ENCODE results near the gene CUTA.
"Not testable (repeated sequence)": the region's sequence is repeated elsewhere in the genome, so short reads cannot be mapped to it uniquely, and the experiment has no call there.

The CUTA gene

GRCh38 chr6:33399881-33400280 is 18.0 kb downstream of the CUTA start:
- DNase-seq: not testable (repeated sequence)

DNA sequence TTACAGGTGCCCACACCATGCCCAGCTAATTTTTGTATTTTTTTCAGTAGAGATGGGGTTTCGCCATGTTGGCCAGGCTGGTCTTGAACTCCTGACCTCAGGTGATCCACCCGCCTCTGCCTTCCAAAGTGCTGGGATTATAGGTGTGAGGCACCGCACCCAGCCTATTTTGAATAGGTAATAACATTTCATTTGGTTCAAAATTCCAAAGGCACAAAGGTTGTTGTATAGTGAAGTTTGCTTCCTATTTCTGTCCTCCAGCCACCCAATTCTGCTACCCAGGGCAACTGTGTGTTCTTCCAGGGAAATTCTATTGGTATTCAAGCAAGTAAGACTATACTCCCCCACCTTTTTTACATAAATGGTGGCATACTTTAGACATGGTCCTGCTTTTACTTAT is 19.3 kb downstream of the CUTA start:
- not testable (repeated sequence) for DNase-seq

DNA sequence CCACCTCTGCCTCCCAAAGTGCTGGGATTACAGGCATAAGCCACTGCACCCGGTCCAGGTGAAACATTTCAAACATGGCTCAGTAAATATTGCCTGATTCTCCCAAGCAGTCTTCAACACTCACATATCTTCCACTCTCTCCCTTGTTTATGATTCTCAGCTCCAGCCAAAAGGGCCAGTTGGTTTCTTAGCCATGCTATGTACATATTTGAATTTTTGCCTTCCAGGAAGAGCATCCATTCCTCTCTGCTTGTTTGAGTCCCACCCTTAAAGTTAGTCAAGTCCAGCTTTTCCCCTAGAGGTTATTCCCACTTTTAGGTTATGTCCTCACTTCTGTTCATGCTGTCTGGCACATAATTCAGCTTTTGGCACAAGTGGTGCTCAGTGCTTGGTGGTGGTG is 20.4 kb downstream of the CUTA start:
- DNase-seq: no peak

GRCh38 chr6:33392979-33393378 is 24.9 kb downstream of the CUTA start:
- no peak for DNase-seq

DNA sequence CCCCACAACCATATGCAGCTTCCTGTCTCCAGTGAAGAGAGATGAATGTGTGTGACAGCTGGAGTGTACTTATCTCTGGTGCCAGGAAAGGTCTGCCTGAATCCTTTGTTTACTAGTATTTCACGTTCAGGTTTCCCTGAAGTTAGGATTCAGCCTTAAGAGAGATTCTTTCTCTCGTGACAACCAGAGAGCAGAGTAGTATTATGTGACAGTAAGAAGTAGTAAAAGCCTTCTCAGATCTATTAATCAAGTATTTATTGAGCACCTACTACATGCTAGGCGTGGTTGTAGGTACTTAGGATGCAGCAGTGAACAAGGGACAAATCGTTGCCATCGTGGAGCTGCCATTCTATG is 25.3 kb downstream of the CUTA start:
- DNase-seq: no peak

DNA sequence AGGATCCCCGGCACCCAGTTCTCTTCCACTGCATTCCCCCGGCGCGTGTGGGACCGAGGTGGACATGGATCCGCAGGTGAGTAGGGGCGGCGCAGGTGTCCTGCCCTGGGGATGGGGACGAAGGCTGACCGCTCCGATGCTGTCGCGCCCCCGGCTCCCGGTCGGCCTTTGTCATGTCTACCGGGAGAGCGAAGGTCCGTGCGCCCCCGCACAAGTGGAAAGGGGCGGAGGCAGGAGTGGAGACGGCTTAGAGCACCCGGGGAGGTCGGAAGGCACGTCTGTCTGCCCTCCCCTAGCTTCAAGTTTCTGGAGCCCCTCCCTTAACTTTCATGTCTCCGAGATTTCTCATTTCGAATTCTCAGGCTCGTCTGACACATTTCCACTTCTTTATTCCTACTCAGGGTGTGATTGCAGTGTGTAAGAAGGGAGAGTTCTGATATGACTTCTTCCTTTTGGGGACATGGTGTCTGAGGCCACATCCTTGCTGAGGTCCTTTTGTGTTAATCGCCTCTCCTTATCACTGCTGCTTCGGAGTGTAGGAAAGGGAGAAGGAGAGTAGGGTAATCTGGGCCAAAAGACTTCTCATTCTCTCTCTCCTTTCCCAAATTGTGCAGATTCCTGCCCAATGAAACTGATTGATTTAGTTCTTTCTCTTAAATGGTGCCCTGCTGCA is 25.8 kb downstream of the CUTA start:
- no peak for DNase-seq

DNA sequence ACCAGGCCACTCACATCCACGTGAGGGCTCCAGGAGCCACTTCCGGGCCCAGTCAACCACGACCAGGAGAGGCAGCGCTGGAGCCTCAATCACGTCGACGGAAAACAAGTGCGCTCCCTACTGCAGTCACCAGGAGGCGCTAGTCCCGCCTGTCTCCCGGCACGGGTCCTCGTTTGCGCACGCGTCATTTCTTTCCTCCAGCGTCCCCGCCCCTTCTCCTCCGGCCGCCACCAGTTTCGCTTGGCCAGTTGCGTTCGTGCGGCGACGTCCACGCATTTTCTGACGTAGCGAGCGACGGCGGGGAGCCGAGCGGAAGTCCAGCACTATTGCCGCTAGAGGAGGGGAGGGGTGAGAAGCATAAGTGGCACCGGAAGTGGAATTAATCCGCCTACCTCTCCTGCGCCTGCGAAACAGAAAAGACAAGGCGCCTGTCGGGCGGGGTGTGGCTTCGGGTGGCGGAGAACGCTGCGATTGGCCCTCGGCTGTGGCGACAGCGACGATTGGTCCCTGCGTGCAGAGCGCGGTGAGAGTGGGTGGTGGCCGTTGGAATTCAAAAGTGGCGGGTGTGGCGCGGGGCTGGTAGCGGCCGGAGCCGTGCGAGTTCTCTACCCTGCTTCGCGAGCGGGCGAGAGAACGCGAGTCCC is 26.5 kb downstream of the CUTA start, which contains the start of gene KIFC1:
Gene KIFC1 (plus strand): TSS at position 546 of the 644 bp plus-strand sequence. CDS start 163 bp downstream, outside the sequence.
- DNase-seq: peak; percentile 100

DNA sequence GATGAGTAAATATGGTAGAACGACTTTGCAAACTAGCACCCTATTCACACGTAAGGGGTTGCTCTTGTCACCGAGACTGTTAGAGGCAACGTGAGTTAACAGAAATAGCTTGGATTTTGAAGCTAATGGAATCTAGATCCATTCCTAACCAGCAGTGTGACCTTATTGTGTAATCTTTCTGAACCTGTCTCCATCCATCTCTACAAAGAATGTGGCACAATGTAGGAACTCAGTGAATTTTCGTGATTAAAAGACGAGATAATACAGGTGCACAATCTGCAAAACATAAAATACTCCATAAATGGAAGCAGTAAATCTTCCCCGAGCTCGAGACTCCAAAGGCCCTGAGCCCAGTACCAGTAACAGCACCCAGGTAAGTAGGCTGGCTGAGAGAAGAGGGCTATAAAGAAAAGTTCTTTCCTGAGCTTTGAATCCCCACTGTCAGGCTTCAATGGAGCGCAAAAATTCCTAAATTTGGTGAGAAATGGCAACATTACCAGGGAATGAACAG is 27.1 kb downstream of the CUTA start:
- DNase-seq: no peak

DNA sequence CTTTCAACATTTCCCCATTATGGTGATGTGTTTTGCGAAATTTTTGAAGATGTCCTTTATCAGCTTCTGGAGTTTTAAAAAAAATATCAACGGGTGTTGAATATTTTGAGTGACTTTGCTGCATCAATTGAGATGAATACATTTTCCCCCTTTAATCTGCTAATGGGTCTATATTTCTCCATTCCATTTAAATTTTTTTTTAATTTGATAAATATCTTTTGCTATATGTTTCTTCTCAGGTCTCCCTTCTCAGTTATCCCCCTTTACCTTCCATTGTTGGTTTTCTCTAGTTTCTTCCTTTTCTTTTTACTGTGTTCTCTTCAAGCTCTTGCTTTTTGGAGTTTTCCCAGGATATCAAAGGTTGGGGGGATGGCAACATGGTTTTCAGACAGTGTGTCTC is 27.7 kb downstream of the CUTA start:
- DNase-seq: no peak

GRCh38 chr6:33384581-33385020 is 33.3 kb downstream of the CUTA start:
- peak; percentile 79 for DNase-seq

DNA sequence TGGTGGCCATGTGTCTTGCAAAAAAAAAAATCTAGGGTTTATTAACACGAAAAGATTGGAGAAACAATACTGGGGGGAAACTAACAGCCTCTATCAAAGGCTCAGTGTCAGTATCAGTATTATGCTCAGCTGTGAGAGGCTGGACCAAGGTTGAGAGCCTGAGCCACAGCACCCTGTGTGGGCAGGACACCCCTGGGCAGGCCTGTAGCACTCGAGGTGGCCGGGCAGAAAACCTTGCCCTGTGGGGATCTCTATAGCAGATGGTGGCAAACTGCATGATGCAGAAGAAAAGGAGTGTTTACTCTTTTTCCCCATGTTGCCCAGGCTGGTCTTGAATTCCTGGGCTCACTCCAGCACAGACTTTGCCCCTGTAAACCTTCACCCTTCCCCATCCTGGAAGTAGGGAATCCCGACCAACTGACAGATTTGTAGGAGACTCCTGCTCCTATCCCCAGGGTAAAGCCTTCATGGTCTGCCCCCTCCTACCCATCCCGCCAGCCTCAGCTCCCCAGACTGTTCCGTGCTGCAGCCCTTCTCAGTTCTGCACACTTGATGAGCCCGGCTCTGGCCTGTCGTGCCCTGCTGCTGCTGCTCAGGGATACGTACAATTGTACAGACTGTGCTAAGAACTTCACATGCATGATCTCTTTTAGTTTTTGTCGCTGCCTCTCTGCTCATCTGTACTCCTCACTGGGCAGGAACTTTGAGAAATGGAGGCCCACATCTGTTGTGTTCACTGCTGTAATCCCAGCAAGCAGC is 34.3 kb downstream of the CUTA start:
- DNase-seq: no peak

DNA sequence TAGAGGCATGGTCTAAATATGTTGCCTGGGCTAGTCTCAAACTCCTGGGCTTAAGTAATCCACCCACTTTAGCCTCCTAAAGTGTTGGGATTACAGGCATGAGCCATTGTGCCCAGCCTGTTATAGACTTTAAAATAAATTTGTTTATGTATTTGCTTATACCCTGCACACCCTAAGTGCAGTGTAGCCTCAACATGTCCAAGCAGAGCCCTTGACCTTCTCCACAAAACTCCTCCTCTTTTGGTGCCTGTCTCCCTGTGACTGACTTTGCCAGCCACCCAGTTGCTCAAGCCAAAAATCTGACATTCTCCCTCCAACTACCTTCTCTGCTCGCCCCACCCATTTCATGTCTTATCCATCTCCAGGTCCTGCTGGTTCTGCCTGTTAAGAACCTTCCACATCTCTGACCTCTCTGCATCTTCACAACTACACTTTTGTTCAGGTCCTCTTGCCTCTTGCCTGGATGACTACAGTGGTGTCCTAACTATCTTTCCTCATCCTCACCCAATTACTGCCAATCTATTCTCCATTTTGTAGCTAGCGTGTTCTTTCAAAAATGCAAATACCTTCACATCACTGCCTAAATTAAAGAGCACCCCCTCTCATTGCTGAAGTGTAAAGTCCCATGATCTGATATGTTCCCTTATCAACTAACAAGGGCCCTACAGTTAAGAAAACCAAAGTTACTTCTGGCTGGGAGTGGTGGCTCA is 37.5 kb downstream of the CUTA start:
- no peak for DNase-seq

DNA sequence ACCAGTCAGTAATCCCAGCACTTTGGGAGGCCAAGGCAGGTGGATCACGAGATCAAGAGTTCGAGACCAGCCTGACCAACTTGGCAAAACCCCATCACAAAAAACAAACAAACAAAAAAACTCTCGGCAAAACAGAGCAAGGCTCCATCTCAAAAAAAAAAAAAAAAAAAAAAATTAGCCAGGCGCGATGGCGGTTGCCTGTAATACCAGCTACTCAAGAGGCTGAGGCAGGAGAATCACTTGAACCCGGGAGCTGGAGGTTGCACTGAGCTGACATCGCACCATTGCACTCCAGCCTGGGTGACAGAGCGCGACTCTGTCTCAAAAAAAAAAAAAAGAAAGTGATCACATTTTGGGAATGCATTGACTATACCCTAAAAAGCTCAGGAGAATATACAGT is 38.7 kb downstream of the CUTA start:
- DNase-seq: not testable (repeated sequence)

DNA sequence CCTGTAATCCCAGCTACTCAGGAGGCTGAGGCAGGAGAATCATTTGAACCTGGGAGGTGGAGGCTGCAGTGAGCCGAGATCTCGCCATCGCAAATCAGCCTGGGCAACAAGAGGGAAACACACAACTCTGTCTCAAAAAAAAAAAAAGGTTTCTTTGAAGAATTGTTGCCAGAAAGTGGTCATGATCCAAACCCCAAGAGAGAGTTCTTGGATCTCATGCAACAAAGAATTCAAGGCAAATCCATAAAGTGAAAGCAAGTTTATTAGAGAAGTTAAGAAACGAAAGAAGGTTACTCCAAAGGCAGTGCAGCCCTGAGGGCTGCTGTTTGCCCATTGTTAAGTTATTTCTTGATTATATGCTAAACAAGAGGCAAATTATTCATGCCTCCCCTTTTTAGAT is 40.7 kb downstream of the CUTA start:
- no peak for DNase-seq

DNA sequence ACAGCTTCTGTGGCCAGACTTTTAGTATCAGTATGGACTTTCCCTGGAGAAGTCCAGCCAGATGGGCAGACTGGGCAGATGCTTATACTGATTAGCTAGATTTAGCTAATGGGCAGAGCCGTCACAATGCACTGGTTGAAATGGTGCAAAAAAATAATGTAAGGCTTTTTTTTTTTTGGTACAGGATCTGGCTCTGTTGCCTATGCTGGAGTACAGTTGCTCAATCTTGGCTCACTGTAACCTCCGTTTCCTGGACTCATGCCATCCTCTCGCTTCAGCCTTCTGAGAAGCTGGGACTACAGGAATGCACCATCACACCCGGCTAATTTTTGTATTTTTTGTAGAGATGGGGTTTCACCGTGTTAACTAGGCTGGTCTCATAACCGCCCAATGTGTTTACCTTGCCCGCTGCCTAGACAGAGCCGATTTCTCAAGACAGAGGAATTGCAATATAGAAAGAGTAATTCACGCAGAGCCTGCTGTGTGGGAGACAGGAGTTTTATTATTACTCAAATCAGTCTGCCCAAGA is 42.7 kb downstream of the CUTA start:
- peak; percentile 76 for DNase-seq

- no peak for DNase-seq
Observed at GRCh38 chr6:33373960-33374910, 43.7 kb downstream of the CUTA start.

DNA sequence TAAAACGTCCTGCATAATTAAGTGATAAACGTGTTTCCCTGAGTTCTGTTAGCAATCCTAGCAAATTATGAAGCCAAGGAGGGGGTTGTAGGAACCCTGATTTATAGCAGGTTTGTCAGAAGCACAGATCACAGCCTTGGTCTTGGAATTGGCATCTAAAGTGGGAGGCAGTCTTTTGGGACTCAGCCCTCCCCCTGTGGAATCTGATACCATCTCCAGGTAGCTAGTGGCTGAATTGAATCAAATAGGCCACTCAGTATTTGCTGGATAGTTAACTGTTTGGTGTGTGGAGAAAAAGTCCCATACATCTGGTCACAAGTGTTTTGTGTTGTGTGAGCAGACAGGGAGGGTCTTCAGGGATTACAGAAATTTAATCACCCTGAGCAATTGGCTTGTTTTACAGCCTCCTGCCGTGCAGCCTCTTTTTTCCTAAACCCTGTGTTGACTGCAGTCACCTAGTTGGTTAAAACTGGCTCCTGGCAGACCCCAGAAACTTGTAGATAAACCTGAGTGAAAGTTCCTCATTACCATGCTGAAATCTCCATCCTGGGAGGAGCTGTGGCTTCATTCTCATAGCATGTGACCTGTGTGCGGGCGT is 45.3 kb downstream of the CUTA start:
- DNase-seq: no peak

- not testable (repeated sequence) for DNase-seq
Observed at GRCh38 chr6:33371901-33372300, 46.0 kb downstream of the CUTA start.

GRCh38 chr6:33367715-33368025 is 50.2 kb downstream of the CUTA start:
- DNase-seq: not testable (repeated sequence)

DNA sequence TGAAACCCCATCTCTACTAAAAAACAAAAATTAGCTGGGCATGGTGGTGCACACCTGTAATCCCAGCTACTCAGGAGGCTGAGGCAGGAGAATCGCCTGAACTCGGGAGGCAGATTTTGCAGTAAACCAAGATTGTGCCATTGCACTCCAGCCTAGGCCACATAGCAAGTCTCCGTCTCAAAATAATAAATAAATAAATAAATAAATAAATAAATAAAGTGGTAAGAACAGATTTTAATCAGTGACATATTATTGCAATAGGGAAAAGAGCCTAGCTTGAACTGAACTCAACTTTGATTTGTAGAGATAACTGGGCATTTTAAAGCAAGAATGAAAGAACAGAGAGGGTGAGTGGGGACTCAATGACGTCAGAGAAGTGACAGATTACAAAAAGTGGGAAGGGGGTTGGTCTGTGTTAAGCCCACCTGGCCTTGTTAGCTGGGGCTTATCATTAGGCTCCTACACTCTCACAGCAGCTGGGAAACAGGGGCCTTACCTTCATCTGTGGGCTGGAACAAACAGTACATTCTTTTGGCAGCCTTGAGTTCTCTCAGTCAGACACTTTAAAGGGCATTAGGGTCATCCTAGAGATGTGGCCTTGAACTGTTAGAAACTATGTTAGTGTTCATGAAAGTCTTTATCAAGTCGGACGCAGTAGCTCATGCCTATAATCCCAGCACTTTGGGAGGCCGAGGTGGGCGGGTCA is 50.7 kb downstream of the CUTA start:
- DNase-seq: no peak

All from HCEC 1CT (cell line).